NCI-H2107 (cell line): ENCODE data around the gene SIPA1L3.
A peak's percentile ranks its signal among the peaks of the same experiment; 100 is the strongest.

Experiments
- DNase-seq: peaks from one replicate; lab custom pipeline; 2025; lab: John Stamatoyannopoulos, UW

Gene SIPA1L3

DNA sequence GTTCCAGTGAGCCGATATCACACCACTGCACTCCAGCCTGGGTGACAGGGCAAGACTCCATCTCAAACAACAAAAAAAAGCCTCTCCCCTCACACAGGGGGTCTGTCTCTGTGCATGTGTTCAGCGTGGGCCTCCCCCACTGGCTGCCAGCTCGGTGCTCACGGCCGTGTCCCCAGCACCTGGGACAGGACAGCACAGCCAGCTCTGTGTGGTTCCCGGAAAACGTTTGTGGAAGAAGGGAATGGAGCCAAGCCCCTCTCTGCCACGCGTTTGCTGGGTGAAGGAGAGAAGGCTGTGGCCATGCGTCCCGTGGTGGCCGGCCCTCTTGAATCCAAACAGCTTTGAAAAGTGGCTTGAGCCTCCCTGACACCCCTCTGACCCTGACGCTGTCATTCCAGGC is 284.7 kb downstream of the SIPA1L3 start:
- DNase-seq, result no peak

DNA sequence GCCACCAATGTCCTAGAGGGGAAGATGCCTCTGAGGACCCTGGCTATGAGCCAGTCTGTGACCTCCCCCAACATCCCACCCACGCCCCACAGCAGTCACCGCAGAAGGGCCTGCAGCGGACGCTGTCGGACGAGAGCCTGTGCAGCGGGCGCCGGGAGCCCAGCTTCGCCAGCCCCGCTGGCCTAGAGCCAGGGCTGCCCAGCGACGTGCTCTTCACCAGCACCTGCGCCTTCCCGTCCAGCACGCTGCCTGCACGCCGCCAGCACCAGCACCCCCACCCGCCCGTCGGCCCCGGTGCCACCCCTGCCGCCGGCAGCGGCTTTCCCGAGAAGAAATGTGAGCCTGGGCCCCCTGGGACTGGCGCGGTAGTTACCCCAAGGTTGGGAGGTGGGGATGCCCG is 286.4 kb downstream of the SIPA1L3 start:
- DNase-seq, result peak; percentile 44

DNA sequence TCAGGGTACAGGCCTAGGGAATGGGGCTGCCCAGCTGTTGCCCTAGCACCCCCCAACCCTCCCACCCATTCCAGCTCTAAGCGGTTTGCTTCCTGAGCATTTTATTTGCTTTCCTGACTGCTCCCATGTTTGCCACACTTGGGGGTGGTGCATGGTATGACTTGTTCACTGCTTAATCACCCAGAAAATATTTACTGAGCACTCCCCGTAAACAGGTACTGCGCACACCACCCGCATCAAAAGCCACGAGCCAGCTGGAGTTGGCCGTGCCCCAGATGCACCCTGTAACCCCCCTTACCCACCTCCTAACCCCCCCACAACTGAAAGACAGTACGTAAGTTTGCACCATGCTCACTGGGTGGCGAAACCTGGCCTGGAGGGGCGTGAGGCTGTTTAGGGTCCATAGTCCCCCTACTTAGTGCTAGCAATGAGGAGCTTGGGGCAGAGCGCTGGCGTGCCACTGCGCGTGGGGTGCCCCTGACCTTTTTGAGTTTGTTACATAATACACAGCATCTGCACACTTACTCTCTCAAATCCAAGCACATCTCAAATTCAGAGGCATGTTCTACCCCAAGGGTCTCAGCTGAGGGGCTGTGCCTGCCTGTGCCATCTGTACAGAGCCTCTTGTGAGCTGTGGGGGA is 287.2 kb downstream of the SIPA1L3 start:
- no peak for DNase-seq

DNA sequence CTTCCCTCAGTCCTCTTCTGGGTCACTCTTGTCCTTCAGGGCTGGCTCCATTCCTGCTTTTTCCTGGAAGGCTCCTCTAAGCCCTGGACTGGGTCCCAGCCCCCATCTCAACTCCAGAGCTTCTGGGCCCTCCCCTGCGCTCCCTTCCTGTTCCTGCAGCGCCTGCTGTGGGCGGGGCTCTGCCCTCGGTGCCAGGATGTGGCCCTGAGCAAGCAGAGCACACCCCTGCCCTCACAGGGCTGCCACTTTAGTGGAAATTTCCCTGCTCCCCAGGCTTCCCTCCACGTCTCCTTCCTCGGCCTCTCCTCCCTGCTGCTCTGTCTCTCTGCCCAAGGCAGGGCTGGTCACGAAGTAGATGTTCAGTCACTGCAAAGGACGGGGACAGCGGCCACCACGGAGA is 288.2 kb downstream of the SIPA1L3 start:
- DNase-seq, result no peak

DNA sequence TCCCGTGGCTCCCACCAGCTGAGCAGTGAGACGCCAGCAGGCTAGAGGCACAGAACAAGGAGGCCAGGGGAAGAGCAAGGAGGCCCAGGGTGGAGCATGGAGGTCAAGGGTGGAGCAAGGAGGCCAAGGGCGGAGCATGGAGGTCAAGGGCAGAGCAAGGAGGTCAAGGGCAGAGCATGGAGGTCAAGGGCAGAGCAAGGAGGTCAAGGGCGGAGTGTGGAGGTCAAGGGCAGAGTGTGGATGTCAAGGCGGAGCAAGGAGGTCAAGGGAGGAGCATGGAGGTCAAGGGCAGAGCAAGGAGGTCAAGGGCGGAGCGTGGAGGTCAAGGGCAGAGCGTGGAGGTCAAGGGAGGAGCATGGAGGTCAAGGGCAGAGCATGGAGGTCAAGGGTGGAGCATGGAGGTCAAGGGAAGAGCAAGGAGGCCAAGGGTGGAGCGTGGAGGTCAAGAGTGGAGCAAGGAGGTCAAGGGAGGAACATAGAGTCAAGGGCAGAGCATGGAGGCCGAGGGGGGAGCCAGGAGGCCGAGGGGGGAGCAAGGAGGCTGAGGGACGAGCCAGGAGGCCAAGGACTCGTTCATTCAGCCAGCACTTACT is 289.3 kb downstream of the SIPA1L3 start:
- DNase-seq, result no peak

DNA sequence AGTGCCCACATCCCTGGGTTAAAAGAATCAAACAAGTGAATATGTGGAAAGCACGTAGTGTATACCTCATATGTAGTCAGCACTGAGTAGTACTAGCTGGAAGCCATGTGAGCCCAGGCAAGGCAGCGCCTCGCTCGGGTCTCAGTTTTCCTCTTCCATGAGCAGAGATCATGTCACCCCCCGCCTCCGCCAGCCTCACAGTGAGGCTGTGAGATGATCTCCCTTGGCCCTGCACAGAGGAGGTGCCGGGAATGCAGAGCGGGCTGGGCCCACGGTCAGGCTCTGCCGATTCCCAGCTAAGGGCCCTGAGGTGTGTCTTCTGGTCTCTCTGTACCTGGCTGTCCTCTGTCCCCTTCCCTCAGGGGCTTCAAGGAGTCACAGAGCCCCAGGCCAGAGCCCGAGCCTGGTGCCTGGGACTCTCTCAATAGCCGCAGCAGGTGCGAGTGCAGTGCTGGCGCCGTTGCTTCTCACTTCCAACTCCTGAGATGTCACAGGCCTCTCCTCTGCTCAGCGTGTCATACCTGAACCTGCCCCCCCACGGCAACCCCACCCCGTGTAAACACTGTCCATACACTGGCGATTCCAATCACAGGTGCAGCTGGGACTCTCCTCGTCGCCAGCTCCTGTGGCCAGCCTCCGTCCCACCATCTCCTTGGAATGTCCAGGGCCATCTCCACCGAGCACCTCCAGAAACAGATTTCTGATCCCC is 290.1 kb downstream of the SIPA1L3 start:
- no peak for DNase-seq

DNA sequence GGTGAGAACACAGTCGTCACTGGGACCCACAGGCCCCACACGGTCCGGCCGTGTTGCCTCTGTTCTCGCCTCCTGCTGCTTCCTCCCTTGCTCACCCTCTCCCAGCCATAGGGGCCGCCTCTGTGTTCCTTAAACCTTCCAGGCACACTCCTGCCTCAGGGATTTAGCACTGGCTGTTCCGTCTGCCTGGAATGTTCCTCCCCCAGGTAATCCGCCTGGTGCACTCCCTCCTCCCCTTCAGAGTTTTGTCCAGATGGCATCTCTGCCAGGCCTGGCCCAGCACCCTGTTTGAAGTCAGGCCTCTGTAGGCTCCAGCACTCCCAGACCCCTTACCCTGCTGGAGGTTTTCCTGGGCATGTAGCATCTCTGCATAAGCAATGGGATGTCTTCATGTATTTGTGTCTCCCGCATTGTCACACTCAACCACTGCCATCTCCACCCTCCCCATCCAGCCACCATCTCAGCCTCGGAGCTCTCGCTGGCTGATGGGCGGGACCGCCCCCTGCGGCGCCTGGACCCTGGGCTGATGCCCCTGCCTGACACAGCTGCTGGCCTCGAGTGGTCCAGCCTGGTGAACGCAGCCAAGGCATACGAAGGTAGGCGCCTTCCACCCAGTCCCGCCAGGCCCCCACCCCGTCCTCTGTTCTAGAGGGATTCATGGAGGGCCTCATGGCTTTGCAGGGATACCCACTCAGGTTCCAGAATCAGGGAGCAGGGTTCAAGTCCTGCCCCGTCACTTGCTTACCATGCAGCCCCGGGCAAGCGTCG is 291.1 kb downstream of the SIPA1L3 start:
- no peak for DNase-seq

DNA sequence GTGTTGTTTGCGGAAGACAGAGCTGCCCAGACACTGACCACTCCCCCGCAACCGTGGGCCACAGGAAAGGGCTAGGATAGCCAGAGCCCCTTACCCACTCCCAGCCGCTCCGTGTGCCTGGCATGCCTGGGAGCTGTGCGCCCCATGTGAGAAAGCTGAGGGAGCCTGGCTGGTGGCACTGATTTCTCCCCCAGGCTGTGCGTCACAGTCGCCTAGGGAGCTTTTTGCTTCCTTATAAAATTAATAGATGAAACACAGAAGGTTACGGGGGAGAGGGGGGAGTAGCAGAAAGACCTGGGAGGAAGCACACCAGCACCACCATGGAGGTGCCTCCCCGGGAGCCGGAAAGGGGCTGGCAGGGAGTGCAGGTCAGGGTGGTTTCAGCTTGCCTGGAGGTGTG is 292.3 kb downstream of the SIPA1L3 start:
- no peak for DNase-seq

DNA sequence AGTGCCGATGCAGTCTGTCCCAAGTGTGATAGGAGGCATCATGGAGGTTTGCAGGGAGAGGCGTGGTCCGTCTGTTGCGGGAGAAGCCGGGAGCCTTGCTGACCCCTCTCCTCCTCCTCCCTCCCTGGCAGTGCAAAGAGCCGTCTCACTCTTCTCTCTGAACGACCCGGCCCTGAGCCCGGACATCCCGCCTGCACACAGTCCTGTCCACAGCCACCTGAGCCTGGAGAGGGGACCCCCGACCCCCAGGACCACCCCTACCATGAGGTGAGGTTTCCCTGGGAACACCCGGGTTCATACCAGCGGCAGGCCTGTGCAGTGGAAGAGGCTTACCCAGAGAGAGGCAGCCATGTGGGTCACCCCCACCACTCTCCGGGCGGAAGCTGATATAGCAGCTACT is 294.7 kb downstream of the SIPA1L3 start:
- no peak for DNase-seq

DNA sequence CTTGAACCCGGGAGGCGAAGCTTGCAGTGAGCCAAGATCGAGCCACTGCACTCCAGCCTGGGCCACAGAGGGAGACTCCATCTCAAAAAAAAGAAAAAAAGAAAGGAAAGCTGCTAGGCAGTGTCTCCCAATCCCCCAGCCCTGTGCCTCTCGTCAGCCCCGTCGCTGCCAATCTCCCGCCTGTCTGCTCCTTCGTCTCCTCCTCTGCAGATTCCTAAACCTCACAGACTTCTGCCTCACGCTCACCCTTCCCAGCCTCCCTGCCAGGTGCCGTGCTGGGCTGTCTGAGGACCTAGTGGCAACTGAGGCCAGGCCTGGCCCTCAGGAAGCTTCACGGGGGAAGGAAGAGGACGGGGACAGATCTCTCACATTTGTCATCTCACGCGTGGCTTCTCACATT is 295.5 kb downstream of the SIPA1L3 start:
- DNase-seq, result no peak

DNA sequence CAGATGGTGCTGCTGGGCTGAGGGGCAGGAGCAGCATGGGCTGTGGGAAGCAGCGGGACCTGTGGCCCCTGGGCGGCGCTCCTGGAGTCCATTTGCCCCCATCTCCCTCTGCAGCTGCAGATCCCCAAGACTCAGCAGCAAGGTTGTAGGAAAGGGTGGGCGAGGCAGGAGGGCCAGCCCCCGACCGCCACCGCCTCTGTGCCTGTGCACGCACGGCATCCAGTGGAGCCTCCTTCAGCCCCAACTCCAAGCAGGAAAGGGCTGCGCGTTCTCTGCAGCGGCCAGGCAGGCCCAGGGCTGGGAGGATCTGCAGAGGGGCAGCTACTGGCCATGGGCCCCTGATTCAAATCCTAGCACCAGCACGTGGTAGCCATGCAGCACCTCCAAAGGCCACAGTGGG is 296.2 kb downstream of the SIPA1L3 start:
- DNase-seq, result no peak

DNA sequence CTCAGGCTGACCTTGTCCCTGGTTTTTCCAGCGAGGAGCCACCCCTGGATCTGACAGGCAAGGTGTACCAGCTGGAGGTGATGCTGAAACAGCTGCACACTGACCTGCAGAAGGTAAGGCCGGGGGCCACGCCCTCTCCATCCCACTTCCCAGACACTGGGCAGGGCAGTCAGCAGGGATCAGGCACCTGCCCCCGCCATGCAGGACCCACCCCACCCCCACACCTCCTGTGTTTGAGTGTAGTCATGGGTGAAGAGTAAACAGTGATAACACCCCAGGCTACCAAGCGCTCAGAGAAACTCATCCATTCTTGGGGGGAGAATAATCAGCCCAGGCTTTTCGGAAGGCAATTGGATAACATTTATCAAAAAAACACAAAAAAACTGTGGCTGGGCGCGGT is 297.1 kb downstream of the SIPA1L3 start:
- no peak for DNase-seq

DNA sequence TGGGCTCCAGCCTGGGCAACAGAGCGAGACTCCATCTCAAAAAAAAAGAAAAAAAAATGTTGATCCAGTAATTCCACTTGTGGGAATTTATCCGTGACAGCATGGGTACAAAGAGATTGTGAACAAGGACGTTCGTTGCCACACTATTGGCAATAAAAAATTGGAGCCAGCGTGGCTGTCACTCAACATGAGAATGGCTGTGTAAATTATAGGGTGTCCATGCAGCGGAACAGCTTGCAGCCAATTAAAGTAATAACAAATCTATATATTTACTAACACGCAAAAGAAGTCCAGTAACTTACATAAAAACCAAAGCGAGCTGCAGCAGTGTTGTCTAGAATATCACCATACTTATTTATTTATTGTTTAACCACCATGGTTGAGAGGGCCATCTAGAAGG is 297.7 kb downstream of the SIPA1L3 start:
- DNase-seq, result no peak

DNA sequence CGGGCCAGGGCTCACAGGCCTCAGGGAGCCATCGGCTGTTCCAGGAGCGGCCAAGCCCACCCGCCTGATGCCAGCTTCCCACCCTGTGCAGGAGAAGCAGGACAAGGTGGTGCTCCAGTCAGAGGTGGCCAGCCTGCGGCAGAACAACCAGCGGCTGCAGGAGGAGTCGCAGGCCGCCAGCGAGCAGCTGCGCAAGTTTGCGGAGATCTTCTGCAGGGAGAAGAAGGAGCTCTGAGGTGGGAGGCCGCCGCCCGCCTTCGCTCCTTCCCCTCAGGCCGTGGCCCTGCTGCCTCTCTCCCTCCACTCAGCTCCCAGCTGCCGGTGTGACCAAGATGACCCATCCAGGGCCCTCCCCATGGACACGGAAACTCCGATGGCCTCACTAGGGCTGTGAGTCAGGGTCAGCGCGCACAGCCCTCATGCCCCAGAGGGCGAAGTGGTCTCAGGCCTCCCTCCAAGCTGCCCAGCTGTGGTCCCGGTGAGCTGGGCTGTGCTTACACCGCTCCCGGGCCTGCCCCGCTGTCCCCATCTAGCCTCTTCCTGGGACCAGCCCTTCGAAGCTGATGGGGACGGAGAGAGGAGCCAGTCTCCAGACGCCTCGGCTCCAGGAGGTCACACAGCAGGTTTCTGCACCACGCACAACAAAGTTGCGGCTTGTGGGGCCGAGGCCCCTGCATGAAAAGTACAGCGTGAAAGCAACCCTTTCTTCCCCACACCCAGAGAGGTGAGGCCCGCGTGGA is 299.2 kb downstream of the SIPA1L3 start:
- DNase-seq, result no peak

DNA sequence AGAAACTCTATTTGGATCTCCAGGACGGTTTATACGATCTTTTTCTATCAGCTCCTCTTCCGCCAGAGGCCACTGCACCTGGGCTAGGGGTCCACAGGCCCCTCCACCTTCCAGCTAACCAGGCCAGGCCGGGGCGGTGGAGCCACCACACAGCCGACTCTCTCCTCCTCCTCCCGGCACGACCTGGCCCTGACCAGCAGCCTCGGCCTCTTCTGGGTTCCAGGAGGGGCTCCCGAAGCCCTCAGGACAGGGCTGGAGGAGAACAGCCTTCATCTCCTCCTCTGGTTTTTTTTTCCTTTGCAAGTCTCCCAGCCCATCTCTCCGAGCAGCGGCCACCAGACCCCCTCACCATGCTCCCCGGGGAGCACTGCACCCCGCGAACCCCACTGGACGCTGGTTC is 299.9 kb downstream of the SIPA1L3 start:
- no peak for DNase-seq

DNA sequence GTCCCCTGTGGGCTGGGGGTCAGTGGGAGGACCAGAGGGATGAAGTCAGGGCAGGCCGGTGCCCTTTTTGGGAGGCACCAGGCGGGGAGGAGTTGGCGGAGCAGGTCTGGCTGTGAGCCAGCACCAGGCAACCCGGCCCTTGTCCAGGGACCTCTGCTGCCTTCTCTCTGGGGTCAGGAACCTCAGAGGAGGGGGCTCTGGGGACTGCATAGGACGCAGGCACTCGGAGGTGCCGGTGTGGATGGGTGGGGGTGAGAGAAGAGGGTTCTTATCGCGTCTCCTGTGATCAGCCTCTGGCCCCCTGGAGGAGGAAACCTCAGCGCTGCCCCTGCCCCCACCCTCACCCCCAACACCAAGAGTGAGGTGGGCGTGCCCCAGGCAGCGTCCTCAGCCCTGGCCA is 300.5 kb downstream of the SIPA1L3 start:
- DNase-seq, result no peak

DNA sequence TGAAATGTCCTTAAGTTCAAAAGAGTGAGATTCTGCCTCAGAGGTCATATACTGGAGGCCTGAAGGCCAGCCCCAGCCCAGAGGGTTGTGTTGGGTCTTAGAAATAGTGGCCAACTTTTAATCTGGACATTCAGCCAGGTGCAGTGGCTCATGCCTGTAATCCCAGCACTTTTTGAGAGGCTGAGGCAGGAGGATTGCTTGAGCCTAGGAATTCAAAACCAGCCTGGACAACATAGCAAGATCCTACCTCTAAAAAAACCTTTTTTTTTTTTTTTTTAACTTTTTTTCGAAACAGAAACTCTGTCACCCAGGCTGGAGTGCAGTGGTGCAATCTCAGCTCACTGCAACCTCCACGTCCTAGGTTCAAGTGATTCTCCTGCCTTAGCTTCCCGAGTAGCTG is 301.6 kb downstream of the SIPA1L3 start:
- DNase-seq, result no peak

DNA sequence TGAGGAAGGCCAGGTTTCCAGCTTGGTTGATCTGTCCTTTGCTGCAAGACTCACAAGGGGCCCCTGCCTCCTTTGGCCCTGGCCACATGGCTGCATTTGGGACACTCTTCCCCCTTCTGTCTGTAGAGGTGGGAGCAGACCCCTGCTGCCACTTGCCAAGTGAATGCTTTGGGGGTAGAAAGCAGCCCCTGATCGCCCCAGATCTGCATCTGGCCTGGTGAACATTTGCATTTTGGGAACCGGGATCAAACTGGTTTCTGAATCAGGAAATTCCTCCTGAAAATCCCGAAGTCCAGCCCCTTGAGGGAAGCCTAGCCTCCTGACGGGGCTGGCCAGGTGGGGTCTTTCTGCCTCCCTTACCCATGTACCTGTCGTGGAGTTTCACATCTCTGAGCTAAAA is 302.1 kb downstream of the SIPA1L3 start:
- DNase-seq, result no peak

DNA sequence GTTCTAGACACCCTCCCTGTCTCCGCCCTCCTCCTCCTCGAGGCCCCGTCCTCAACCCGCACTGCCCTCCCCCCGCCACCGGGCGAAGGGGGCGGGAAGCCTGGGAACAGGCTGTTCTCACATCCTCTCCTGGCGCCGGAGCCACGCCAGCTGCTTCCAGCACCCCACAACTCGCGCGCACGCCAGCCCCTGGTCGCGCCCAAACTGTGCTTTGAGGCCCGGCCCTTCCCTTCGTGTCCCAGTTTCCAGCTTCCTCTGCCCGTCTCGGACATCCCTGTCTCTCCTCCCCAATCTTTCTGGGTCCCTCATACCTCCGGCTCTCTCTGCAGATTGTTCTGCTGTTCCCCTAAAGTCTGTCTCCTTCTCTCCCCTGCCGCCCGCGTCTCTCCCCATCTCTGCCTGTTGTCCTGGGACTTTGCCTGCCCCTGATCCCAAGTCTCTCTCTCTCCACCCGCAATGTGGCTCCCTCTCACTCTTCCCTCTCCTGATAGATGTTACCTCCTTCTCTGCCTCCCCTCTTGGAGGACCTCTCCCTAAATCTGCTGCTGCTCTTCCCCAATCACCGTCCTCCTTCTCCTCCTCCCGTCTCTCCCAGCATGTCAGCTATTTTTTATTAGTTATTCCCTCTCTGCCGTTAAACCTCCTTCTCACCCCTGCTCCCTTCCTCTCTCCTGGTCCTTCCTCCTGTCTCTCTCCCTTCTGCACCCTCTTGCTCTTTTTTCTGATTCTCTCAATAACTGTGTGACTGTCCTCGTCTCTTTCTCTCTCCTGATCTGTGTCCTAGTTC is 302.9 kb downstream of the SIPA1L3 start:
- DNase-seq, result no peak

DNA sequence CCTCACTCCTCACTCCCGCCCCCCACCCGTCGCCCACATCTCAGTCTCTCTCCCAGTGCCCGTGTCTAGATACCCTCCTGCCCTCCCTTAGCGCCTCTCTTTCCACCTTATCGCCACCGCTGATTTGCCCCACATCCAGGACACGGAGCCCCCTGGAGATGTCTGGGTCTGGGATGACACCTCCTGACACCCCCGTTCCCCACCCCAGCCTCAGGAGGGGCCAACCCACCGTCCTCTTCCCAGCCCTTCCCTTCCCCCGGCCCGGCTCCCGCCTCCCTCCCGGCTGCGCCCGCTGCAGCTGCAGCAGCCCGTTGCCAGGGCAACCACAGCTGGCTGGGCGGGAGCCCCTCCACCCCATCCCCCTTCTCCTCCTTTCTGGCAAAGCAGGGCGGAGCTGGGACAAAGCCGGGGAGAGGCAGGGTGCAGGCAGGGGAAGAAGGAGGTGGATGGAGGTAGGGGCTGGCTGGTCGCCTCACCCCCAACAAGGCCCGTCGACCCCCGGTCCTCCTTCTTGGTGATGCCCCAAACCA is 303.5 kb downstream of the SIPA1L3 start:
- no peak for DNase-seq

DNA sequence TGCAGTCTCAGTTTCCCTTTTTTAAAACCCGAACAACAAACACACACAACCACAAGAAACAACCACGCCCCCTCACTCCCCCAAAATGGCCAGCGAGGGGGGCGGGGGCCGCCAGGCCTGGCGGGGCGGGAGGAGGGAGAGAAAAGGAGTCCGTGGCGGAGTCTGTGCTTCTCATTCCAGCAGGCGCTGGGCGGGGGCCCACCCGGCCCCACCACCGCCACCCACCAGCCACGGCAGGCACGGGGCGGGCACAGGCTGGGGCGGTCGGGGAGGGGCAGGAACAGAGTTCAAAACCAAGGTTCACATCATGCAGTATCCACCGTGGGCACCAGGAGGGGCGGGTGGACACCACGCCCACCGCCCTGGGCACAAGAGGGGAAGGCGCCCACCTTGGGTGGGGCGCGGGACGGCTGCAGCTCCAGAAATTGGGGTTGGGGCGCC is 304.2 kb downstream of the SIPA1L3 start:
- no peak for DNase-seq
